Panc1 (cell line): ENCODE measurements around the gene SLN. TPM values are rescaled to one million over a fixed set of nuclear protein-coding genes. Genes with fewer than 3 reads are reported as not detected.

Experiments used
- ATAC-seq: fragments of 200-7000 bp; cut with Tn5 transposase; 2 replicates; pipeline ENCODE4 v1.9.1; 2020; ENCODE audit warnings: mild to moderate bottlenecking, moderate library complexity
- BruUV-seq: library from RNA; stranded (reverse); fragments of 400-500 nt; replicated peaks from 2 replicates; lab custom pipeline; 2021; lab: Mats Ljungman, UMichigan
- CTCF ChIA-PET: fragments of 300-600 bp; sonication (Branson Sonifier 250); formaldehyde crosslinking; loops from one replicate; lab custom pipeline; 2022; ENCODE audit warnings: antibody characterized with exemption; lab: Charles Lee
- POLR2A ChIA-PET: fragments of 300-600 bp; sonication (Branson Sonifier 250); formaldehyde crosslinking; loops from one replicate; lab custom pipeline; 2022; ENCODE audit warnings: antibody characterized with exemption; lab: Charles Lee
- DNase-seq: peaks from one replicate; pipeline ENCODE4 v3.0.0-alpha.2; 2010; ENCODE audit warnings: low read depth, low spot score
- H3K27ac ChIP-seq: 2 replicates; pipeline ENCODE4 v1.5.1; 2011; ENCODE audit warnings: mild to moderate bottlenecking, low read length, inconsistent platforms
- H3K27me3 ChIP-seq: fragments of 200-500 bp; sonication (Bioruptor generic); 2 replicates; pipeline ENCODE4 v1.6.0; 2014; ENCODE audit warnings: low read length, inconsistent platforms; ENCODE audit not compliant: control insufficient read depth, insufficient read depth
- H3K36me3 ChIP-seq: fragments of 200-500 bp; sonication (Bioruptor generic); 2 replicates; pipeline ENCODE4 v1.5.1; 2014; ENCODE audit warnings: inconsistent platforms, mild to moderate bottlenecking, low read length, moderate library complexity; ENCODE audit not compliant: control insufficient read depth, insufficient read depth
- H3K4me1 ChIP-seq: 2 replicates; pipeline ENCODE4 v1.5.1; 2011; ENCODE audit warnings: inconsistent platforms, mild to moderate bottlenecking, low read length, moderate library complexity; ENCODE audit not compliant: control insufficient read depth, insufficient read depth
- H3K4me3 ChIP-seq, 2 experiments: 2 replicates each; pipeline ENCODE4 v1.5.1; 2011 to 2012; ENCODE audit warnings: low read depth in 2 of 2, low read length in 2 of 2, mild to moderate bottlenecking in 2 of 2, inconsistent platforms in 1 of 2, moderate library complexity in 1 of 2
- H3K9me3 ChIP-seq: fragments of 200-500 bp; sonication (Bioruptor generic); 2 replicates; pipeline ENCODE4 v1.5.1; 2014; ENCODE audit warnings: low read depth, mild to moderate bottlenecking, inconsistent platforms, low read length, moderate library complexity; ENCODE audit not compliant: control insufficient read depth, insufficient read depth
- CTCF ChIP-seq: fragments of 450-650 bp; IDR thresholded peaks from 2 replicates; pipeline ENCODE4 v1.5.1; 2017; ENCODE audit warnings: mild to moderate bottlenecking
- POLR2AphosphoS5 ChIP-seq: IDR thresholded peaks from 2 replicates; pipeline ENCODE4 v1.6.1; 2012; ENCODE audit warnings: mild to moderate bottlenecking, low read depth, low read length, moderate library complexity
- REST ChIP-seq, 2 experiments: IDR thresholded peaks; 2 replicates each; pipeline ENCODE4 v1.6.1; 2011 to 2012; ENCODE audit warnings: low read depth in 2 of 2, control low read depth in 1 of 2, low read length in 1 of 2, mild to moderate bottlenecking in 1 of 2, moderate library complexity in 1 of 2; ENCODE audit not compliant: insufficient read depth in 1 of 2
- SIN3A ChIP-seq: IDR thresholded peaks from 2 replicates; pipeline ENCODE4 v1.6.1; 2012; ENCODE audit warnings: low read depth, mild to moderate bottlenecking, low read length, moderate library complexity, borderline replicate concordance; ENCODE audit not compliant: insufficient read depth
- TCF7L2 ChIP-seq: IDR thresholded peaks from 2 replicates; pipeline ENCODE4 v1.6.1; 2011; ENCODE audit warnings: mild to moderate bottlenecking, low read depth, low read length, inconsistent platforms
- in situ Hi-C: cut with HindIII; loops from 2 replicates; pipeline ENCODE4 v1.10.0; 2016; ENCODE audit warnings: low sequenced_read_pairs, low pct_unique_long_range_greater_than_20kb
- intact Hi-C: fragments of 100-400 bp; cut with micrococcal nuclease; formaldehyde crosslinking; loops from one replicate; pipeline ENCODE4 v1.10.0; 2022; ENCODE audit not compliant: unreplicated experiment
- total RNA-seq: library from RNA; stranded (reverse); gene quantifications from one replicate; pipeline ENCODE4 v1.2.1, GENCODE V29; 2021; ENCODE audit not compliant: unreplicated experiment

SLN gene
- total RNA-seq, 1 experiment from 2014 or later: not detected

GRCh38 chr11:107740271-107740670 is 28.4 kb upstream of the SLN start:
- no TSS peak for BruUV-seq
- ChIA-PET POLR2A (interaction anchor here (0.6 kb wide), 1 partner anchor 84 kb away, joined by 3 read pairs; no protein-coding TSS in a partner anchor), CTCF (interaction anchor here (1.1 kb wide), 1 partner anchor 31 kb away, joined by 4 read pairs; no protein-coding TSS in a partner anchor)
- H3K27ac ChIP-seq: no peak overlapping the region
- H3K9me3 ChIP-seq: no peaks in the 10 kb centered on the region
- intact Hi-C loops (no loop called here), in situ Hi-C loops (no loop called here)
- no peaks in the 10 kb centered on the region for H3K36me3 ChIP-seq
- DNase-seq (no peak), ATAC-seq (no peak)
- no peaks in the 10 kb centered on the region for H3K27me3 ChIP-seq
- no peaks in the 10 kb centered on the region for H3K4me1 ChIP-seq
- no peak overlapping the region for H3K4me3 ChIP-seq
- TF ChIP-seq TCF7L2: no peak
- TF ChIP-seq SIN3A: no peak
- TF ChIP-seq REST (IDR thresholded peaks at IDR 0.05; ENCODE audit: insufficient read depth in 1 of 2, low read depth in 2 of 2, low read length in 1 of 2): no peak
- no peak for TF ChIP-seq POLR2AphosphoS5
- TF ChIP-seq CTCF: no peak

GRCh38 chr11:107736546-107736945 is 24.7 kb upstream of the SLN start:
- no peak for ATAC-seq
- no peak overlapping the region for H3K4me3 ChIP-seq
- CTCF ChIA-PET: no interaction called here
- intact Hi-C loops (no loop called here), in situ Hi-C loops (no loop called here)
- POLR2A ChIA-PET: no interaction called here
- no peak overlapping the region for H3K27ac ChIP-seq
- no peaks in the 10 kb centered on the region for H3K9me3 ChIP-seq
- BruUV-seq: no TSS peak
- no peaks in the 10 kb centered on the region for H3K4me1 ChIP-seq
- H3K36me3 ChIP-seq: no peaks in the 10 kb centered on the region
- no peak for TF ChIP-seq TCF7L2
- TF ChIP-seq REST (IDR thresholded peaks at IDR 0.05; ENCODE audit: insufficient read depth in 1 of 2, low read depth in 2 of 2, low read length in 1 of 2): no peak
- no peak for TF ChIP-seq POLR2AphosphoS5
- TF ChIP-seq SIN3A: no peak
- TF ChIP-seq CTCF: no peak
- H3K27me3 ChIP-seq: no peaks in the 10 kb centered on the region
- DNase-seq: no peak
